NCI-H187 treated with DMSO at 0.1 percent for 48 hours (cell line): Measurements from ENCODE around the gene GMDS.

ENCODE experiments used
- DNase-seq: peaks from one replicate; lab custom pipeline; 2025; lab: John Stamatoyannopoulos, UW

Gene GMDS

GRCh38 chr6:2178125-2178524 lies 67.3 kb downstream of the GMDS start:
- DNase-seq = no peak

GRCh38 chr6:2175825-2176224 lies 69.6 kb downstream of the GMDS start:
- no peak for DNase-seq

- DNase-seq = no peak
These were observed 72.0 kb downstream of the GMDS start for GRCh38 chr6:2173203-2173961.

- DNase-seq = no peak
These were observed 73.7 kb downstream of the GMDS start for GRCh38 chr6:2171728-2172127.

GRCh38 chr6:2168480-2168879 lies 76.9 kb downstream of the GMDS start:
- DNase-seq = no peak

- no peak for DNase-seq
These were observed 78.7 kb downstream of the GMDS start for GRCh38 chr6:2166717-2167116.

GRCh38 chr6:2165286-2165685 lies 80.1 kb downstream of the GMDS start:
- DNase-seq = no peak

GRCh38 chr6:2164481-2164880 lies 80.9 kb downstream of the GMDS start:
- DNase-seq = no peak

GRCh38 chr6:2162079-2162445 lies 83.3 kb downstream of the GMDS start:
- no peak for DNase-seq

GRCh38 chr6:2158596-2159271 lies 86.7 kb downstream of the GMDS start:
- no peak for DNase-seq

GRCh38 chr6:2157441-2158127 lies 87.8 kb downstream of the GMDS start:
- no peak for DNase-seq

- no peak for DNase-seq
These were observed 90.2 kb downstream of the GMDS start for GRCh38 chr6:2155206-2155605.

- DNase-seq = no peak
These were observed 95.9 kb downstream of the GMDS start for GRCh38 chr6:2149361-2150006.

- no peak for DNase-seq
These were observed 96.7 kb downstream of the GMDS start for GRCh38 chr6:2148748-2149147.

GRCh38 chr6:2147766-2148448 lies 97.5 kb downstream of the GMDS start:
- no peak for DNase-seq

GRCh38 chr6:2147261-2147660 lies 98.1 kb downstream of the GMDS start:
- DNase-seq = no peak

GRCh38 chr6:2144210-2144609 lies 101.2 kb downstream of the GMDS start:
- no peak for DNase-seq

GRCh38 chr6:2141644-2142290 lies 103.6 kb downstream of the GMDS start:
- DNase-seq = no peak

GRCh38 chr6:2140438-2141128 lies 104.8 kb downstream of the GMDS start:
- DNase-seq = no peak

- DNase-seq = no peak
These were observed 110.0 kb downstream of the GMDS start for GRCh38 chr6:2135401-2135800.

GRCh38 chr6:2134554-2134953 lies 110.9 kb downstream of the GMDS start:
- DNase-seq = no peak
